HG02759 (cell line): Measurements from ENCODE around the gene B3GAT3.
"Not testable (repeated sequence)": the region's sequence is repeated elsewhere in the genome, so short reads cannot be mapped to it uniquely, and the experiment has no call there.

ENCODE experiments used
- ATAC-seq: cut with Tn5 transposase; IDR thresholded peaks from one replicate; pipeline ENCODE4 v1.9.1; 2021; ENCODE audit warnings: mild to moderate bottlenecking, moderate library complexity; ENCODE audit not compliant: unreplicated experiment

Gene B3GAT3

DNA sequence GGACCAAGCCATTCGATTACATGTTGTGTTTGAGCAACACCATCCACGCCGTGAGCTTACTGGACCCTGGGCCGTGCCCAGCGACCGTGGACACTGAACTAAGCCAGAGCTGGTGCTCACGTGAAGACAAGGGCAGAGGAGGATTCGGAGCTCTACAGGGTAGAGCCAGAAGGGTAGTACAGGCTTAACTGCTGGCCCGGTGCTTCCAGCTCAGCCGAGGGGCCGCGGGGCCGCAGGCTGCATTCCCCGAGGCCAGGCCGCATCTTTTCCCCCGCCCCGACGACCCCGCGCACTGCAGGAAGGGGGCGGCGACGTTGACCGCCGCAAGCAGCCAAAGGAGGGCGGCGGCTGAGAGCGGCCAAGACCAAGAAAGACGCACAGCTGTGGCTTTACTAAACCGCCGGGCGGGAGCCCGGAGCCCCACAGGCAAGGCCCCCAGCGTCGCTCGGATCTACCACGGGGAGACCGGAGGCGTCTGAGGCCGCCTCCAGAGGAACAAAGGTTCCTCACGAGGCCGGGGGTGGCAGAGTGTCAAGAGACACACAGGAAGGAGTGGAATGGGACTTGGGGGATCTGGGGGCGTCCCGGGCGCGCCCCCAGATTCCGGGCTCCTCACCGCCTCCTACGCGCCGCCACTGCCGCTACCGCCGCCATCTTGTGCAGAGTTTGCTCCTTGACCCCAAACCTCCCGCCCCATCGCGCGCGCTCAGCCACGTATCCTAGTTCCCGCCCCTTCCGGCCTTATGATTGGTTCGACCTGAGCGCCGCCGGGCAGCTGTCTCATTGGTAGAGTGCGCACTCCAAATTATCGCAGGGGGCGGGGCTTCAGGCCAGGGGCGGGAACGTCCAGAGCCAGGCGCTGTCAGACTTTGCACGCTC lies 24.4 kb upstream of the B3GAT3 start, which contains the start of gene GANAB:
GANAB (minus strand) TSS at position 668 of the 879 bp plus-strand sequence; CDS start at position 654, 14 bp downstream.
- ATAC-seq = peak; percentile 94

DNA sequence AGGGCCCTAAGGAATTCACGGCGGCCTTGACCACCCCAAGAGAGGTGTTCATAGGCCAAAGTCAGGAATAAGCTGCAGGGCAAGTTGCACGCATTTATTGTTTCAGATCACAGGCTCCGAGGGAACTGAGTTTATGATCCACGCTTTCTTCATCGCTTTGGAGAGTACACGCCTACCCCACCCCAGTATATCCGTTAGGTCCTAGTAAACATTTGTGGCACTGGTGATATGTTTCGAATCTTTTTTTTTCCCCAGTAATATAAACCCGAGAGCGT lies 23.8 kb upstream of the B3GAT3 start:
- peak; percentile 4 for ATAC-seq

DNA sequence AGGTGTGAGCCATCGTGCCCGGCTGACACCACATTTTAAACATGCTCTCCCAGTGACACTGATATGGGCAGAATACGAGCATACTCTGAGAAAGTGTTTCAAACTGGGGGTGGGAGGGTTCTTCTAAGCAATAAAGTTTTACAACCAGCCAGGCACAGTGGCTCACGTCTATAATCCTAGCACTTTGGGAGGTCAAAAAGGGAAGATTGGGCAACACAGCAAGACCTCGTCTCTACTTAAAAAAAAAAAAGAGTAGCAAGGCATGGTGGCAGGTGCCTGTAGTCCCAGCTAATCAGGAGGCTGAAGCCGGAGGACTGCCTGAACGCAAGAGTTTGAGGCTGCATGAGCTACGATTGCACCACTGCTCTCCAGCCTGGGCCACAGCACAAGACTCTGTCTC lies 22.4 kb upstream of the B3GAT3 start:
- ATAC-seq = no peak

DNA sequence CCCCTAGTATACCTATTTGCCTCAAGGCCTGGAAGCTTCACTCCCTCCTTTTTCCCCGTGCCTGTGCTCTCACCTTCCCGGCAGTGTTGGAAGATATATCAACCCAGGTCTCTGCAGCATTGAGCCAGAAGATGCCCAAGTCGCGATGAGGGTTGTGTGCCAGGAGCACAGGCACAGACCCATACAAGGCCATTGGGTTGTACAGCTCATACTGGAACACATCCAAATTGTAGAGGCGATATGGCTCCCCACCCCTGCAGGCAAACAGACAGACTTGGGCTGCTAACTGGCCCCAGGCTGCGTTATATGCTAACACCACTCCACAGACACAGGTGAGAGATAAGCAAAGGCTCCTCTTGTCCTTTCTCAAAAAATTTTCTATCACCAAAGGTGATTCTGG lies 10.7 kb upstream of the B3GAT3 start:
- no peak for ATAC-seq

GRCh38 chr11:62627713-62628112 lies 5.9 kb upstream of the B3GAT3 start:
- ATAC-seq = no peak

- no peak for ATAC-seq
These were observed 797 bp upstream of the B3GAT3 start for GRCh38 chr11:62622476-62623089.

DNA sequence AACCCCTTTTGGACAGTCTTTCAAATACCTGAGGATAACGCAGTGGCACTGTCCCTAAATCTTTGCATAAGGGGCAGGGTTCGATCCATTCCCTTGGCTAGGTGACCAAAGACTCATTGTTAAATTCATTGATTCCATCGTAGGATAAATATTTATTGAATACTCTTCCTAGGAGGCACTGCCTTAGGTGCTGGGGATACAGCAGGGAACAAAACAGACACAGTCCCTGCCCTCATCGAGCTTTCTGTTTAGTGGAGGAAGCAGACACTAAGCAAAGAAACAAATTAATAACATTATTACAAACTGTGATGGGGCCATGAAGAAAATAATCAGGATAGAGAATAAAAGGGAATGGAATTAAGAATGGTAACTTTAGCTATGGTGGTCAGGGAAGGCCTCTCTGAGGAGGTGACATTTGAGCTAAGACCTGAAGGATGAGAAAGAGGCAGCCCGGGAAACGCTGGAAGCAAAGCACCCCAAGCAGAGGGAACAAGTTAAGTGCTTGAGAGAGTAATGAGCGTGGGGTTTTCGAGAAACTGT lies 689 bp downstream of the B3GAT3 start:
- no peak for ATAC-seq

DNA sequence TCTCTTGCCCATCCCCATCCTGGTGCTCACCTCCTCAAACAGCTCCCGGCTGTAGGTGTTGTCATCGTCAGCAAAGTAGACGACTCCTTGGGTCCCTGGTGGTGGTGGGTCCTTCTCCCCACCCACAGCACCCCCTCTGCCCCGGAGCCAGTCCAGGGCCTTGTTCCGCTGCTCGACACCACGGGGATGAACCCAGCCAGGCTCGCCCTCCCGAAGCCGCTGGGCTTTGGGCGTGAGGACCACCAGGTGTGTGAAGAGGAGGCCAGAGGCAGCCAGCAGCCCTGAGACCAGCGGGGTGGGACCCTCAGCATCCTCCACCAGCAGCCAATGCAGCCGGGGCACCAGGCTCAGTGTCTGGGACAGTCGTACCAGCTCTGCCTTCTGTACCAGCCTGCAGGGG lies 4.8 kb downstream of the B3GAT3 start:
- ATAC-seq = not testable (repeated sequence)

DNA sequence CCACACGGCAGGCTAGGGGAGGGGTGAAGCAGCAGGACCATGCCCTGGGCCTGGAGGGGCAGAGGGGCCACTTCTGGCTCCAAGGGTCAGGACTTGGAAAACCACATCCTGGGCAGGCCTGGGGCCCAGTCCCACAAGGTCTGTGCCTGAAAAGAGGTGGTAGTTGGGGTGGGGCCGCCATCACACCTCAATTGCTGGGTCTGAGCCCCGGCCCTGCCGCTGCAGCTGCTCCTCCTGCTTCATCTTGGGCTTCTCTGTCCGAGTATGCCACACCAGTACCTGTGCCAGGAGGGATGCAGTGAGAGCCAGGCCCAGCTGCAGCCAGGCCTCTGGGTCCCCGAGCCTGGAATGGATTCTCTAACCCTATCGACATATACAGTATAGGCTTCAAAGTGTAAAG lies 6.3 kb downstream of the B3GAT3 start:
- no peak for ATAC-seq

DNA sequence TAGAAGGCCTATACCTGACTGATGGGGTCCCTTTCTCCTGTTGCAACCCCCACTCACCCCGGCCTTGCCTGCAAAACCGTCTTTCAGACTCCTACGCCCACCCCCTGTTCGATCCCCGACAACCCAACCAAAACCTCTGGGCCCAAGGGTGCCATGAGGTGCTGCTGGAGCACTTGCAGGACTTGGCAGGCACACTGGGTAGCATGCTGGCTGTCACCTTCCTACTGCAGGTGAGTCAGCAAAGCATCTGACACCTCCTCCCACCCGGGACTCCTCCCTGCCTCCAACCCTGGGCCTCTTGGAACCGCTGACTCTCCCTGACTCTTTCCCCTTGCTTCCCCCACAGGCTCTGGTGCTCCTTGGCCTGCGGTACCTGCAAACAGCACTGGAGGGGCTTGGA lies 7.5 kb downstream of the B3GAT3 start:
- no peak for ATAC-seq

DNA sequence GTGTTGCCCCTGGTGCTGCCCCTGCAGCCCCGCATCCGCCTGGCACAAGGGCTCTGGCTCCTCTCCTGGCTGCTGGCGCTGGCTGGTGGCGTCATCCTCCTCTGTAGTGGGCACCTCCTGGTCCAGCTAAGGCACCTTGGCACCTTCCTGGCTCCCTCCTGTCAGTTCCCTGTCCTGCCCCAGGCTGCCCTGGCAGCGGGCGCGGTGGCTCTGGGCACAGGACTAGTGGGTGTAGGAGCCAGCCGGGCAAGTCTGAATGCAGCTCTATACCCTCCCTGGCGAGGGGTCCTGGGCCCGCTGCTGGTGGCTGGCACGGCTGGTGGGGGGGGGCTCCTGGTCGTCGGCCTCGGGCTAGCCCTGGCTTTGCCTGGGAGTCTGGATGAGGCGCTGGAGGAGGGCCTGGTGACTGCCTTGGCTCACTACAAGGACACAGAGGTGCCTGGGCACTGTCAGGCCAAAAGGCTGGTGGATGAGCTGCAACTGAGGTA lies 8.5 kb downstream of the B3GAT3 start:
- no peak for ATAC-seq

DNA sequence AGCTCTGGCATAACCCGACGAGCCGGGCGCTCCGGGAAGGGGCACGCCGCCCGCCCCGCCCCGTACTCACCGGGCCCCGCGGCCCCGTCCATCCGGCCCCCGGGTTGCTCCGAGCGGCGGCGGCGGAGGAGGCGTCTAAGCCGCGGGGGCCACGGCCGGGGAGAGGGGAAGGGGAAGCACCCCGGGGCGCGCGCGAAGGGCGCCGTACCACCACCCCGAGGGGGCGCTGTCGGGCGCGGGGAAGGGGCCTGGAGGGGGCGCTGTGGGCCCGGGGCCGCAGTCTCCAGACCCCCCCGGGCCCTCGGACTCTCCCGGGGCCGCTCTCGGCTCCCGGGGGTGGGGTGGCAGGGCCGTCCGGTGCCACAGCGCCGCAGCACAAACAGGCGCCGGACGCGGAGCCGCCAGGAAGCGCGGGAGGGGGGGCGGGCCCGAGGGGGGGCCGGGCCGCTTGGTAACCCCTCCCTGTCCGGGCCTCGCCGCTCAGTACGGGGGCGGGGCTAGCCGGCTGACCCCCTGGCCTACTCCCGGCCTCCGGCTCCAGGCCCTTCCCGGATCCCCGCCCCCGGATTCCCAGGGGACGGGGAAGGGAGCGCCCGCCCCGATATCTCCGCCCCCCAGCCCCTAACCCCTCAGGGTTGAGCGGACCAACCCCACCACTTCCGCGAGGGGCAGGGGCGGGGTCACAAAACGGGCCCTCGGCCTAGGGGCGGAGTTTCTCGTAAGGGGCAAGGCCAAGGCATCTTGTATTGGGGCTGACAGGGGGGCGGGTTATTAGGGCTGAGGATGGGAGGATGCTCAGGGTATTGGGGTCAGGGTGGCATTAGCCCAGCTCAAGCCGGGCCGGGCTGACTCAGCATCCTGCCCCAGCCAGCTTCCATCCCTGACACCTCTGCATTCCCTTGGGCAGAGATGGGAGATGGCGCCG lies 9.2 kb downstream of the B3GAT3 start, which contains the start of the genes EML3 and ROM1:
EML3 (minus strand) TSS at position 410 of the 925 bp plus-strand sequence; CDS start at position 92, 318 bp downstream.
ROM1 (plus strand) TSS at position 892 of the 925 bp plus-strand sequence; CDS start at position 917, 25 bp downstream.
- ATAC-seq = peak; percentile 79

GRCh38 chr11:62611705-62612365 lies 10.0 kb downstream of the B3GAT3 start:
- peak; percentile 30 for ATAC-seq

- ATAC-seq = no peak
These were observed 10.7 kb downstream of the B3GAT3 start for GRCh38 chr11:62610814-62611704.

- ATAC-seq = no peak
These were observed 11.4 kb downstream of the B3GAT3 start for GRCh38 chr11:62610403-62610802.

DNA sequence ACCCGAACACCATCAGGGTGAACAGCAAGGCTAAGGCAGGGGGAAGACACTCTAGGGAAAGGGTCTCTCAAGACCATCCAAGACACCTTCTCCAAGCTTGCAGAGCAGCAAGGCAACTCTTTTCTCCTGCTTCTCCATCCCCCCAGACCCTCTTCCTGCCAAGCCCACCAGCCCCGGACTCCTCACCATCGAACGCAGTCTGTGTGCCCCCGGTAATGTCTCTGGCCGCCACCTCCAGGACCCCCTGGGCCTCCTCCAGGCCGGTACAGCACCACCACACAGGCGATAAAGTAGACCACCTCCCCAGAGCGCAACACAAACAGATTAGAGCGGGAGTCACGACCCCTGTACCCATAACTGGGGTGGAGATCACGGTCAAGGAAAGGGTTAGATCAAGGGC lies 13.0 kb downstream of the B3GAT3 start:
- no peak for ATAC-seq

DNA sequence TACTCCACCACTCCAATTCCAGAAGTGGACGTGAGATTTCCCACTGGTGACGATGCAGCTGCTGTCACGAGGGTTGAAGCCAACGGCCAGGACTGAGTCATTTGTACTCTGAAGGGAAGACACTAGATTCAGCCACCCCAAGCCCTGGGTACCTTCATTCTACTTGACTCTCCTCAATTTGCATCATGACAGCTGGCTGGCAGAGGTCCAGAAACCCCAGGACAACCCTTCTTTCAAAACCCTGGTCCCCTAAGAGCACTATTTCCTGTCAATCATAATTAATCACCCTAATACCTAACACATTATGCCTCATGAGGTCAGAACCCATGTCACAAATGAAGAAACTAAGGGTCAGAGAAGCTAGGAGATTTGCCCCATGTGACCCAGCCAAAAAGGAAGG lies 14.1 kb downstream of the B3GAT3 start:
- no peak for ATAC-seq

- ATAC-seq = no peak
These were observed 15.9 kb downstream of the B3GAT3 start for GRCh38 chr11:62605902-62606301.

- ATAC-seq = no peak
These were observed 16.3 kb downstream of the B3GAT3 start for GRCh38 chr11:62605467-62605866.
